Measurements from ENCODE around the gene TTLL12.

TTLL12 gene

DNA sequence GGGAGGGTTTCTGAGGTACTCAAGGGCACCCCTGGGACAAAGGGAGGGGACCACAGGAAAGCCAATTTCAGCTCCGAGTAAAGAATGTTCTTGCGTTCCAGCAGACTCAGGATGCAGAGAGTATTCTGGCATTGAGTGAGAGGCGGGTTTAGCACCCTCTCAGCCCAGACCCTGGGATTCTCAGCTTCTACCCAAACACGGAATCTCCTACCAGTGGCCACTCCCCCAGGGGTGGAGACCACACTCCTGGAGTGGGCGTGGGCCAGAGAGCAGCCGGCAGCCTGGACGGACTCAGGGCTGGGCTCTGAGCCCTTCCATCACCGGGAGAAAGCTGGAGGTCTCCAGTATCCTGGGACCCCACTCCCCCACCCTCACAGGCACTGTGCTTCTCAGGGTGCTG lies 26.1 kb upstream of the TTLL12 start:
- no peak for DNase-seq

DNA sequence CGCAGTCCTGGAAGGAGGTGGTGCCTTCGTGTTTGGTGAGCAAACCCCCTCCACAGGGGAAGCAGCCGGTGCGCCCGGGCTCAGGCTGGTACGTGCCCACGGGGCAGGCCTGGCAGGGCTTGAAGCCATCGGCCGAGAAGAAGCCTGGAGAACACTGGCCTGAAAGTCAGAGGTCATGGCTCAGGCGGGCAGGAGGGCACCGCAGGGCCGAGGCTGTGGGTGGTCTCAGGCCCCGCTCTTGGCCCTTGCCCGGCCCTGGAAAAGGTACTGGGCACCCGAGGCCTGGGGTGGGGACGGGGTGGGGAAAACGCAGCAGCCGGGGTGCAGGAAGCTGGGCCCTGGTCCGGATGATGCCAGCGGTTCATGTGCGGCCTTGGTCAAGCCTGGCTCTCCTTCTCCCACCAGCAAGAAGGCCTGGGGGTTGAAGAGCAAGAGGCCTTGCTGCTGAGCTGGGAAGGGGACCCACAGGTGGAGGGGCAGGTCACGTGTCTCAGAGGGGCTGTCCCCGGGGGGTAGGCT lies 25.6 kb upstream of the TTLL12 start:
- DNase-seq, result no peak

DNA sequence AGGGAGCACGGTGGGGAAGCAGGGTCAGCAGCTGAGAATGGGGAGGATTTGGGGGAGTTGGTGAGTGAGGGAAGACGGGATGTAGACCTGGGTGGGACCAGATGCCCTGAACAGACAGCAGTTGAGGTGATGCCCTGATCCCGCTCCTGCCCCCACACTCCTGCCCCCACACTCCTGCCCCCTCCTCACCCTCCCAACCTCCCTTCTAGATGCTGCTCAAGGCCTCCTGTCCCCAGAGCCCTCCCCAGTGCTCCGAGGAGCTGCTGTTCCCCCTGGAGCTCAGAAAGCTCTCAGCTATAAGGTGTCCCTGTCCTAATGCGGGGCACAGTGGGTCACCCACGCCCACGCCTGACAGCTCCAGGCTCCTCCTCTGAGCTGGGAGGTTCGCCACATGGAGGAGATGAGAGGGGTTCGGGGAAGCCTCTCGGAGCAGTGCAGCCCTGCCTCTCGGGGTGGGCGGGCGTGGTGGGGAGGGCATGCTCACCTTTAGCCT lies 25.1 kb upstream of the TTLL12 start:
- DNase-seq, result no peak

DNA sequence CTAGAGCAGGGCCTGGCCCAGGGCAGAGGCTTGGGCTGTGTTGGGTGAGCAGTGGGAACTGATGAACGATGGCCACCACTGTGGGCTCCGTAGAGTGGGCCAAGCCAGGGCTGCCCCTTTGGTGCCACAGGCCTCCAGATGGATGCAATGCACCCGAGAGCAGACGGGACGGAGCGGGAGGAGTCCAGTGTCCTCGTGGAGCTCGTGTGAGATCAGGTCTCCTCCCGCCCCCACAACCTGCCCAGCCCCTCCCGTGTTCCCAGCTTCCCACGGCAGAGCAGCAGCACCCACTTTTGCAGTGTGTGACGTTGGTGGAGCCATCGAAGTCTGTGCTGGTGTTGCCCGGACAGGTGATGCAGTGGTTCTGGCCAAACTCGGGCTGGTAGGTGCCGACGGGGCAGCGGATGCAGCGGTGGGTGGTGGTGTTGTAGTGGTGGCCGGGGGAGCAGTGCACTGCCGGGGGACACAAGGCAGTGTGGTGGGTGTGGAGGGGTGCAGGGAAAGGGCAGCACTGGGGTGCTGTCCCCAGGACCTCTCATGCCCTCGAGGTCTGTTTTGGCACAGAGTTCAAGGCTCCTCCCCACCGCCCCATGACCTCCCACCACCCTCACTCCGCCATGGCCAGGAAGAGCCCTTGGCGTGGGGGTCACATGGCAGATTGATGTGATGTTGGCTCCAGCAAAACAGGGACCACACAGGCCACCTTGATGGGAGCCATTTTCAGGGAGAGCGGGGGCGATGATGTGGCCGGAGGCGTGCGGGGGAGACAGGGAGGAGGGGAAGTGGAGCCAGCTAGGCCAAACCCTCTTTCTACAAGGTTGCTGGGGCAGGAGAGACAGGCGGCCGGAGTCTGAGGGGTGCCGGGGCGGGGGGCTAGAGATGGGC lies 23.9 kb upstream of the TTLL12 start:
- no peak for DNase-seq

DNA sequence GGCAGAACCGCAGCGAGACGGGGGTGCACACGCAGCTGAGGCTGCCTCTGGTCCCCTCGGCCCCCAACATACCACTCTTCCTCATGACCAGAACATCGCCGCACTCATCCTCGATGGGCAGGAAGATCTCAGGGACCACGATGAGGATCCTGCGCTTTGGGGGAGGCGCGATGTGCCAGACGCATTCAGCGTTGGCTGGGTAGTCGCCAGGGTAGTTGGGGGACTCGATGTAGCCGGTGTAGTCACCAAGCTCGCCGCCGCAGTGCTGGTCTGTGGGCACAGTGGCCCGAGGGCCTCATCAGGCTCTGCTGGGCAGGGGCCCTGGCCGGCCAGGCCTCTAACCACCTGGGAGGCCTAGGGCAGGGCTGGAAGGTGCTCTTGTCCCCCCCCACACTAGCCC lies 23.0 kb upstream of the TTLL12 start:
- no peak for DNase-seq

DNA sequence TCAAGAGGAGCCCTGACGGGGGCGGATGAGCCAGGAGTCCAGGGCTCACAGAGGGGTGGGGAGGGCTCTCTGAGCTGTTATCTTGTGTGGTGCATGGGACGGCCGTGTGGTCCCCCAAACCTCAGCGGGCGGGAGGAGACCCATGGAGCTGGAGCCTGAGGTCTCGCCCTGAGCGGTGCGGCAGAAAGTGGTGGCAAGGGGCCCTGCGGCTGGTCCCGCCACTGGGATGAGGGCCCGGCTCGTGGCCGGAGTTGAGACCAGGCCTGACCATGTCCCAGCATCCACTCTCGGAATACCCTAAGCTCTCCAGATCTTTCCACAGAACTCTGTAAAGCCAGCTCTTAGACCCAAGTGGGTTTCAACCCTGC lies 22.6 kb upstream of the TTLL12 start:
- no peak for DNase-seq

DNA sequence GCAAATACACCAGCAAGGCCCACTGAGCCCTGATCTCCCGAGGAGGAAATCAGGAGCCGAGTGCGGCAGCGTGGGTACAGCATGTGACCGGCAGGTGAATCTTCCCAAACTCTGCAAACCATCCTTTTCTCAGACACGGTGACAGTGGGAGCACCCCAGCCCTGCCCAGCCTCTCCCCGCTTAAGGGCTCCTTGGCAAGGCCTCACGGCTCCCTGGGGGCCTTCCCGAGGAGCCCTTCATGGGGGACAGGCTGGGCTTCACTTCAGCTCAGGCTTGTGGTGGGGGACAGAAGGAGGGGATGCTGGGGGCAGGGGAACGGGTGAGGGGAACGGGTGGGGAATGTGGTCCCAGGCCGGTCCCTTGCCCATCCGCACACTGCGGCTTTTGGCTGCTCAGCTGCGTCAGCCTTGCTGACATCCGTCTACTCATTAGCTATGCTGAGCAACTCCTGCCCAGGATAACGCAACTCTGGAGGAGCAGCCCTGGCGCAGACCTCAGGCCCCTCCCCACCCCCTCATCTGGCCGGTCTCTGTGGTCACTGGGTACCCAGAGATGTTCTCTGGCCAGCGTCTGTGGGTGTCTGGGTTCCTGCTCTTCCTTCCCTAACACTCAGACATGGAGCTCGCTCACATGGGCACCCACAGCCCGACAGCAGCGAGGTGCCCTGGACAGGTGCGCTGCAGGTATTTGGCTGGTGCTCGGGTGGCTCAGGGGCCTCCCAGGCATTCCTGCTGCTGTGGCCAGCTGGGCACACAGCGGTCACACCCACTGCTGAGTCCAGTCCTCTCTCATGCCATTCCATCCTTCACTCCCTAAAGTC lies 22.0 kb upstream of the TTLL12 start:
- DNase-seq, result no peak

DNA sequence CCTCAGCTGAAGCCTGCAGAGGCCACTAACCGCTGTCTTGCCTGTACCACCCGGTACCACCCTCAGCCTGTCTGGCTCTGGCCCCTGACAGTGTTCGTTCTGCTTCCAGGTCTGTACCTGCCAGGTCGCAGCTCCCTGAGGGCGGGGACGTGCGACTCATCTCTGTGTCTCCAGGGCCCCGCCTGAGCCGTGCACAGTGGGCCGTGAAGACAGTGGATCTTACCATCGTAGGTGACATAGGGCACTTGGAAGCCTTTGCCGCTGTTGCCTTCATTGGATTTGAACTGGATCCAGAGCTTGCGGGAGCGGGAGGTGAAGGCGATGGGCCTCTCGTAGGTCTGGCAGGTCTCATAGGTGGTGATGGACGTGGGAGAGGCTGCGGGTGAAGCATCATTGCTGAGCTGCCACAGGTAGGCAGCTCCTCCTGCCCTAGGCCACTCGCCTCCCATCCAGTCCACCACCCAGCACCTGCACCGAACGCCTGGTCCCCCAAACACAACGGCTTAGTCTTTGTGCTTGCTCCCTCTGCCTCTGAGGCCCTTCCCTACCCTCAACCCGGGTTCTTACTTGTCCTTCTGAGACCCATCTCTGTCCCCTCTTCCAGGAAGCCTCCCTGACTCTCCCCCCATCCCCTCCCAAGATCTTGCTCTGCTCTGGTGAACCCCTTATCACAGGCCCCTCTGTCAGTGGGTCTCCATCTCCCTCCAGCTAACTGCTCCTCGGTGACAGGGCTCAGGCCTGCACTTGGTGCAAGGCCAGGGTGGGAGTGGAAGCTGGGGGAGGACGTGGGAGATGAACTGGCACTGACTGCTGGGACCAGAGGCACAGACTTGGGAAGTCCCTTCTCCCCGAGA lies 21.1 kb upstream of the TTLL12 start:
- no peak for DNase-seq

DNA sequence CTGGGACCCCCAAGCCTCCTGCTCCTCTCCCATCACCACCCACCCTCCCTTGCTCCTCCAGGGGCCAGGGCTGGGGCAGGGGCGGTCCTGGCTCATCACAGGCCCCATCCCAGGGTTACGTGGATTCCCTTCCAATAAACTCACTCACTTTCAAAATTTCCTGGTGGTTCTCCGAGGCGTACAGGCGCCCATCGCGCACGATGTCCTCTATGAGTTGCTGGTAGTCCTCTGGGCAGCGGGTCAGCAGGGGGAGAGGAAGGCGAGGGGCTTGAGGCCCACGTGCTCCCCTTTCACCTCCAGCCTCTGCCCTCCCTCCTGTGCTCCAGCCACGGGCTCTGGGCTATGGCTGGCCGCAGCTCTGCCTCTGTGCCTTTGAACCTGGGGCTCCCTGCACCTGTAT lies 20.5 kb upstream of the TTLL12 start:
- no peak for DNase-seq

DNA sequence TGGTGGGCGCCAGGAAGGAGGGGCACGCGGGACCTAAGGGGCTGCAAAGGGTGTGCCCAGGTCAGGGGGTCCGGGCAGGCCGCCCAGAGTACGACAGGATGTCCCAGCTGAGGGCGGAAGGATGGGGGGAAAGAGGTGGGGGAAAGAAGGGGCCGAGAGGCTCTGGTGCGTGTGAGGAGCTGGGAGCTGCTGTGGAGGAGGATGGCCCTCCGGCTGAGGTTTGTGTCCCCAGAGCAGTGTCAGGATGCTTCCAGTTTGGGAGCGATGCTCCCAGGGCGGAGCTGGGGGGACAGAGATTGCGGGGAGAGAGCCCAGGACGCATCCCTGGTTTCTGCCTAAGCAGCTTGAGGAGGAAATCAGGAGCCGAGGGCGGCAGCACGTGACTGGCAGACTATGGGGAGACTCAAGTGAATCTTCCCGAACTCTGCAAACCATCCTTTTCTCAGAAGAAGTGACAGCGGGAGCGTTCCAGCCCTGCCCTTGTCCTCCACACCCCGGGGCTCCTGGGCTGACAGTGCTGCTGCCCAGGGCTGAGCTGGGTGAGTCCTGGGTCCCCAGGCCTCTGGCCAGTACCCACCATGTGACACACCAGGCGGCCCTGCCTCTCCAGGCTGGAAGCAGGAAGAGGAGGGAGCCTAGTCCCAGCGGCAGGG lies 19.7 kb upstream of the TTLL12 start:
- DNase-seq, result no peak

DNA sequence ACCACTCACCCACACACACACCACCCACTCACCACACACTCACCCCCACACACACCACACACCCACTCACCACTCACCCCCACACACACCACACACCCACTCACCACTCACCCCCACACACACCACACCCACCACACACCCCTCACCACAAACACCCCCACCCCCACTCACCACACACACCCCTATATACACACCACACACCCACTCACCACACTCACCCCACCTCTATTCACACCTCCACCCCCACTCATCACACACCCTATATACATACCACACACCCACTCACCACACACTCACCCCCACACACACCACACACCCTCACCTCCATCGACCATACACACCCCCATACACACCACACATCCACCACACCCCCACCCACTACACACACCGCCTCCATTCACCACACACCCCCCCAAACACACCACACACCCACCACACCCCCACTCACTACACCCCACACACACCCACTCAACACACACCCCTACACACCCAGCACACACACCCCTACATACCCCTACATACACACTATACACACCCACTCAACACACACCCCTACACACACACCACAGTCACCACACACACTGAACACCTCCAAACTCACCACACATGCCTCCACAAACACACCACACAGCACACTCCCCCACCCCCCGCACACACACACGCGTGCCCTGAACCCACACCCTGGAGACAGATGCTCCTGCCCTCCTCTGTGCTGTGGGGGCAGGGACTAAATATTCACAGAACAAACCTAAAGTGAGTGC lies 19.0 kb upstream of the TTLL12 start:
- DNase-seq, result no peak

DNA sequence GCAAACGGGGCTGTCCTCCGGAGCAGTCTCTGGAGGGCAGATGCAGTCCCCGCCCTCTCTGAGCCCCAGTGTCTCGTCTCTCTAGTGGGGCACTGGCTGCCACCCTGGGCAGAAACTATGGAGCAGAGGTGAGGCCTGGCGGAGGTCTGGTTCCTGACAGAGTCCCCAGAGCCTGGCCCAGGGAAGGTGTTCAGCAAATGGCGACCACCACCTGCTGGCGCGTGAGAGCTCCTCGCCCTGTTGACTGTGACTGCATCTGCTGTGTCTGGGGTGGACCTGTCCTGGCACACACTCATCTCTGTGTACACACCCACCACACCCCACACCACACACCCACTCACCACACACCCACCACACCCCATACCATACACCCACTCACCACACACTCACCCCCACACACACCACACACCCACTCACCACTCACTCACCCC lies 18.3 kb upstream of the TTLL12 start:
- no peak for DNase-seq

DNA sequence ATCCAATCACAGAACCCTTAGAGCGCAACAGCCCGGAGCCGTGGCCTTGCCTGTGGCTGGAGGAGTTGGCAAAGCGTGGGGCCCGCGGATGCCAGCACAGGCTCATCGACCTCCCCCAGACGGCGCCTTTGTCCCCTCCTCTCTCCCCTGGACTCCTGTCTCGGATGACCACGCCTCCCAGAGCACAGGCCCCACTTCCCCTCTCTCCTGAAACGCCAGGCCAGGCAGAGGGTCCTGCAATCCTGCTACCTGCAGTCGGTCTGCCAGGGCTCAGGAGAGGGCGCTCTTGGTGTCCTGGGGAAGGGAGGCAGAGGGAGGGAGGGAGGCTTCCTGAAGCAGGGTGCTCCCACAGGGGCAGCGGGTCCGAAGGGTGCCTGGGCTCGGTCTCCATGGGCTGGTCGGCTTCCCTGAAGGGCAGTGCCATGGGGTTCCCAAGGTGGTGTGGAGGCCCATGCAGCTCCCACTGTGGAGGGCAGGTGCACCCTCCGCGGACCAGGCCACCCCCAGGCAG lies 16.6 kb upstream of the TTLL12 start:
- no peak for DNase-seq

DNA sequence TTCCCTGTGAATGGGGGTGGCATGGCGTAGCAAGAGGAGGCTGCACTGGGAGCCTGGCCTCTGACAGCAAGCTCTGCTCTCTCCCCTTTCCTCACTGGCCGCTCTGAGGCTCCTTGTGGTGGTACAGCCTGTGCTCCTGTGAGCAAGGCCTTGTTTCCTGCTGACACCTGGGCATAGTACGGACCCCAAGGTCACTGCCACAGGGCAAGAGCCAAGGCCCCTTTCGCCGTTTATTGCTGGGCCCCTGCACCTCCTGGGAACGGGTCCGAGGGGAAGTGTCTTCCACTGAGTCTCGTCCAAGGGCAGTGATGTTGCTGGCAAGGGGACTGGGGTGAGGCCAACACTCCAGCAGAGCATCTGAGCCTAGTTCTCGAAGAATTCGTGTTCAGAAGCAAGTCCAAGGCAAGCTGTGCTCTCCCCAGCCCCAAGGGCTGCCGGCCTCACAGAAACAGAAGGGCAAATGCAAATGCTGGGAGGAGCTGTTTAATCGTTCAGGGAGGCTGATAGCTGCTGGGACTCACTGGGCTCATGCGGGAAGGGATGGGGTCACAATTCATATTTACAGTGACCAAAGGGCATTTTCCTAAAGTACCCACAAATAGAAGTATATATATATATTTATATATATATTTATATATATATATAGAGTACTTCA lies 15.9 kb upstream of the TTLL12 start:
- DNase-seq, result no peak

DNA sequence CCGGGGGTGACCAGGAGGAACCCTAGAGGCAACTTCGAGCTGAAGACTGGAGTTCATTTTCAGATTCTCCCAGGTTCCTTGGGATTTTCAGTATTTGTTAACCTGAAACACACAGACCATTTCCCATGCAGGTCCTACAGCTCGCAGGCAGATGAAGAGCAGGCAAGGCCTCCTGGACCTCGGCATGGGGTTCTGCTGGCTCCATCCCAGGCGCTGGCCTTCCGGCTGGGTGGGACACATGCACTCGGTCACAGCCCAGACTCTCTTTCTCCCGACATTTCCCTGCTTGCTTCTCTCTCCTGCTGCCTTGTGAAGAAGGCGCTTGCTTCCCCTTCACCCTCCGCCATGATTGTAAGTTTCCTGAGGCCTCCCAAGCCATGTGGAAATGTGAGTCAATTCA lies 15.4 kb upstream of the TTLL12 start:
- no peak for DNase-seq

DNA sequence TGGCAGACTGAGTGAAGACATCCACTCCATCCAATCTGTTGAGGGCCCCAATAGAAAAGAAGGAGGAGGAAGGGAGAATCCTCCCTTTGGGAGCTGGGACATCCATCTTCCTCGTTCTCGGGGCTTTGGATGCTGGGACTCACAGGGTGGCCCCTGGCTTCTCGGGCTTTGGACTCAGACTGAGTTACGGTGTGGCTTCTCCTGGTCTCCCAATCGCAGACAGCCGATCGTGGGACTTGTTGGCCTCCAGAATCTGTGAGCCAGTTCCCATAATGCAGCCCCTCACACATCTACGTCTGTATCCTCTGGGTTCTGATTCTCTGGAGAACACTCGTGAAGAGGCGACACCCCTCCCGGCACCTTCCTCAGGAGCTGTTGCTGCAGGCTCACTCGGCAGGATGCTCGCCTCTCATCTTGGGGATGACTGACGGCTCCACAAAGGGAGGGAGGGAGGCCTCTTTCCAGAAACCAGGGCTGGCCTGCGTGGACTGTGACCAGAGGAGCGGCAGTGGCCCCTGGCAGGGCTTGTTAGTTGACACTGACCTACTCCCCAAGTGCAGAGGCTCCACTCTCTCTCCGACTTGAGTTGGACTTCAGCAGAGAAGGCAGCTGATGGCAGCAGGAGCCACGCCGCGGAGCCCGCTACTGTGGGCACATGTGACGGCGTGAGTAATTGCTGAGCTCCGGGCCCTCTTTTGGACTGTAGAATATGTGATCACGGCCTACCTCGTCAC lies 14.7 kb upstream of the TTLL12 start:
- DNase-seq, result no peak

DNA sequence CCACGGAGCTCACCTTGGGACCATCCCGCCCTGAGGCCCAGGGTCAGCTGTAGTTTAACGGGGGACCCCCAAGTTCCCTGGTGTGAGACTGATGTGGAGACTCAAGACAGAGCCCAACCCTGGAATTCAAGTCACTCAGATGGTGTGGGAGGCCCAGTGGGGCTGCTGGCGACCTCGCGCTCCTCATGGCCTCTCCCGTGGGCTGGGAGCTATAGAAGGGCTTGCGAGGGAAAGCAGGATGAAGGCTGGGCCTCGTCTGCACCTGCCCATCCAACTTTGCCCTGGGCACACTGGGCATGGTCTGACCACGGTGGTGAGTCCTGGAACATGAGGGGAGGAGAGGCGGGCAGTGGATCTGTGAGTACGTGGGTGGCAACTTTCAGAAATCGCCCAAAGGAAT lies 13.6 kb upstream of the TTLL12 start:
- no peak for DNase-seq

DNA sequence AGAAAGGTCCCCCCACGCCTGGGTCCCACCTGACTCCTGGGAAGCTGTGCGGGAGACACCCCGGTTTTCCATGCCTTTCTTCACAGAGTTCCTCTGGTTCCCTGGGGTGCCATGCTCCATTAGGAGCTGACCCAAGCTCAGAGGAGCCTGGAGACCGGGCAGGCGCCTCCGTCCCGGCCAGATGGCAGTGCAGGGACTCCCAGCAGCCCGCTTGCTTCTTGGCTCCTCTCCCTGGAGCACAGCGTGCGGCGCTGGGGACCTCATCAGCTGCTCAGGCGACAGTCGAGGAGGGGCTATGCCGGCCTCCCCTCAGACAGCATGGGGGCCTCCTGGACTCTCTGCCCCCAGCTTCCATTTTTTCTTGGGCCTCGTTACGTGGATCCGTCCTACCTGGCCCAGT lies 13.1 kb upstream of the TTLL12 start:
- DNase-seq, result no peak

DNA sequence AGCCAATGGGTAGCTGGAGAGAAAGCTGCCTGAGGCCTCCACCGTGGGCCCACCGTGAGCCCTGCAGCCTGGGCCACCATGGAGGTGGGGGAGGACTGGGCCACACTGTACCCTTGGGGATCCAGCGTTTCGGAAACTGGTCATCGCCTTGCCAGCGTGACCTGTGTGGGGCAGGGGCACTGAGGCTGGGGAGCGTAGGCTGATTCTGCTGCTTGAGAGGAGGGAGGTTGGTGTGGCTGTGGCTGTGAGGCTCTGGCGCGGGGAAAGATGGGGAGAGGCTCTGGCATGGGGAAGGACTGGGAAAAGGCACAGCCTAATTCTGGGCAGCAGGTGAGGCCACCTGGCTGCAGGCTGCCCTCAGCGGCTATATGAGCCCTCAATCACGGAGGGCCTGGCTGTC lies 12.6 kb upstream of the TTLL12 start:
- no peak for DNase-seq

DNA sequence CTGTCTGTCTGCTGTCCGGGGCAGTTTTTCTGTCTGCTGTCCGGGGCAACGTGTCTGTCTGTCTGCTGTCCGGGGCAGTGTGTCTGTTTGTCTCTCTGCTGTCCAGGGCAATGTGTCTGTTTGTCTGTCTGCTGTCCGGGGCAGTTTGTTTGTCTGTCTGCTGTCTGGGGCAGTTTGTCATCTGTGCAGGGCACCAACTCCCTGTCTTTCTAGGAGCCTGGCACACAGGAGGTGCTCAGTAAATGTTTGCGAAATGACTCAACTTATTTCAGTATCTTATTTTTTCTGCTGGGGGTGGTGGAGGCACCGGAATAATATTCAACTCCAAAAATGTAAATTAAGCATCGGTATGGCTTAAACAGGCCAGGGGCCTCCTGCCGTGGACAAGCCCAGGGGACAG lies 12.0 kb upstream of the TTLL12 start:
- no peak for DNase-seq
